ENCODE measurements around the gene PPP1R3G.

The PPP1R3G gene

DNA sequence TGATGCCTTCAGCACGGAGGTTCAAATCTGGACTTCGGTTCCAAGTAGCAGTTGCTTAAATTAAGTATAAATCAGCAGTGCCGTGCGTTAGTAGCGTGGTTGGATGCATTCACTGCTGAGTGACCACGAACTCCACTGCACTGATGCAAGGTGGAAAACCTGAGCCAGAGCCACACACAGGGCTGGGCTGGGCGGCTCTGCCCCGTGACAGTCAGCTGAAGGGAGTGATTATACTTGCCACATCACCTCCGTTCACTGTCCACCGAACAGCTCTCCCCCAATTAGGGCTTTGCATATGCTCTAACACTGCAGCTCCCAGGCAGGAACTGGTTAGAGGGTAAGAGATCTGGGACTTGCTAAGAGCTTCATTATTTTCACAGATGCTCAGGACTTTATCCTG is 22.2 kb downstream of the PPP1R3G start:
- Histone ChIP-seq H3K4me1 (ENCODE audit: control insufficient read depth, insufficient read depth, low read length) (no peaks in the 10 kb centered on the region), H3K27me3 (ENCODE audit: control insufficient read depth, insufficient read depth, low read length) (no peaks in the 10 kb centered on the region), H3K27ac (ENCODE audit: low read depth, low read length) (no peak overlapping the region), H3K4me3 (ENCODE audit: low read depth, low read length) (no peak overlapping the region), H3K36me3 (ENCODE audit: control insufficient read depth, insufficient read depth, low read length) (0 out of 2 replicates have a peak, but pooled peaks cover 5% of the 10 kb centered on the region), H3K9me3 (ENCODE audit: control insufficient read depth, insufficient read depth, low read depth, low read length) (no peaks in the 10 kb centered on the region), H3K9ac (ENCODE audit: low read length) (no peak overlapping the region)

DNA sequence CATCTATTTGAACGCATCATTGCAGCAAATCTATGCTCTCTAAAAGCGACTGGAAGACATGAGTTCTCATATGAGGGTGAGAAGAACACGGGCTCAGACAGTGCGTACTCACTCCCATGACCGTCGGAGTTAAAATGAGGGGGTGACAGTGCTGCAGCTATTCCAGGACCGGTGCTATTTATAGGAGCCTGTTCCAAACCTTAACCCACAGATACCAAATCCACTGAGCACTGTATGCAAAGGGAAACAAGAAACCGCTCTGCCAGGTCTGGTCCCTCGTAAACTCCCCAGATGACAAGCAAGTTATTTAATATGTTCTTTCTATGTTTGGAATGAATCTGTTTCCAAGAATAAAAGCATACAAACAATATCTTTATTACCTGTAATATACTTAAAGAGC is 22.9 kb downstream of the PPP1R3G start:
- Histone ChIP-seq H3K9ac (ENCODE audit: low read length) (no peak overlapping the region), H3K9me3 (ENCODE audit: control insufficient read depth, insufficient read depth, low read depth, low read length) (no peaks in the 10 kb centered on the region), H3K36me3 (ENCODE audit: control insufficient read depth, insufficient read depth, low read length) (0 out of 2 replicates have a peak, but pooled peaks cover 5% of the 10 kb centered on the region), H3K4me1 (ENCODE audit: control insufficient read depth, insufficient read depth, low read length) (no peaks in the 10 kb centered on the region), H3K4me3 (ENCODE audit: low read depth, low read length) (no peak overlapping the region), H3K27me3 (ENCODE audit: control insufficient read depth, insufficient read depth, low read length) (no peaks in the 10 kb centered on the region), H3K27ac (ENCODE audit: low read depth, low read length) (no peak overlapping the region)

- Histone ChIP-seq H3K27ac (ENCODE audit: low read depth, low read length) (no peak overlapping the region), H3K9me3 (ENCODE audit: control insufficient read depth, insufficient read depth, low read depth, low read length) (no peaks in the 10 kb centered on the region), H3K9ac (ENCODE audit: low read length) (no peak overlapping the region), H3K4me3 (ENCODE audit: low read depth, low read length) (no peak overlapping the region), H3K27me3 (ENCODE audit: control insufficient read depth, insufficient read depth, low read length) (no peaks in the 10 kb centered on the region), H3K36me3 (ENCODE audit: control insufficient read depth, insufficient read depth, low read length) (0 out of 2 replicates have a peak, but pooled peaks cover 5% of the 10 kb centered on the region), H3K4me1 (ENCODE audit: control insufficient read depth, insufficient read depth, low read length) (no peaks in the 10 kb centered on the region)
Observed at GRCh38 chr6:5108536-5109150, 23.5 kb downstream of the PPP1R3G start.

DNA sequence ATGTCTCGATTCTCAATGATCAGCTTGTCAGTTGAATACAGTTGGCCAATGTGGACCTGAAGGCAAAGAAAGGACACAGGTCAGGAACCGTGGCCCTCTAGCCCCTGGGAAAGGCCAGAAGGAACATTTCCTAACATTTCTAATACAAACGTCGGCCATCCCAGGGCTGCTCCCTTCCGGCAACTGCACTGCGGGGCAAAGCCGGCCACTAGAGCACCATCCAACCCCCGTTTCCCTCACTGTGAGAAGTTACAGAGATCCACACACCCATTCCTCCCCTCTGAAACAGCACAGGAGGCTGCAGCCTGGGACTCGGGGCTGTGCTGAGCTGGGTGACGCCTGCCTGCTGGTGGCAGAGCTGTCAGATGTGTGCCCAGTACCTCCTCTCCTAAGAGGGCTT is 24.3 kb downstream of the PPP1R3G start:
- H3K9ac ChIP-seq (ENCODE audit: low read length) = no peak overlapping the region
- H3K4me1 ChIP-seq (ENCODE audit: control insufficient read depth, insufficient read depth, low read length) = no peaks in the 10 kb centered on the region
- no peaks in the 10 kb centered on the region for H3K9me3 ChIP-seq (ENCODE audit: control insufficient read depth, insufficient read depth, low read depth, low read length)
- H3K4me3 ChIP-seq (ENCODE audit: low read depth, low read length) = no peak overlapping the region
- 0 out of 2 replicates have a peak, but pooled peaks cover 5% of the 10 kb centered on the region for H3K36me3 ChIP-seq (ENCODE audit: control insufficient read depth, insufficient read depth, low read length)
- no peaks in the 10 kb centered on the region for H3K27me3 ChIP-seq (ENCODE audit: control insufficient read depth, insufficient read depth, low read length)
- no peak overlapping the region for H3K27ac ChIP-seq (ENCODE audit: low read depth, low read length)

GRCh38 chr6:5110246-5110645 is 25.1 kb downstream of the PPP1R3G start:
- no peak overlapping the region for H3K4me3 ChIP-seq (ENCODE audit: low read depth, low read length)
- H3K4me1 ChIP-seq (ENCODE audit: control insufficient read depth, insufficient read depth, low read length) = no peaks in the 10 kb centered on the region
- no peak overlapping the region for H3K9ac ChIP-seq (ENCODE audit: low read length)
- no peak overlapping the region for H3K27ac ChIP-seq (ENCODE audit: low read depth, low read length)
- no peaks in the 10 kb centered on the region for H3K9me3 ChIP-seq (ENCODE audit: control insufficient read depth, insufficient read depth, low read depth, low read length)
- H3K27me3 ChIP-seq (ENCODE audit: control insufficient read depth, insufficient read depth, low read length) = no peaks in the 10 kb centered on the region
- H3K36me3 ChIP-seq (ENCODE audit: control insufficient read depth, insufficient read depth, low read length) = 0 out of 2 replicates have a peak, but pooled peaks cover 5% of the 10 kb centered on the region

DNA sequence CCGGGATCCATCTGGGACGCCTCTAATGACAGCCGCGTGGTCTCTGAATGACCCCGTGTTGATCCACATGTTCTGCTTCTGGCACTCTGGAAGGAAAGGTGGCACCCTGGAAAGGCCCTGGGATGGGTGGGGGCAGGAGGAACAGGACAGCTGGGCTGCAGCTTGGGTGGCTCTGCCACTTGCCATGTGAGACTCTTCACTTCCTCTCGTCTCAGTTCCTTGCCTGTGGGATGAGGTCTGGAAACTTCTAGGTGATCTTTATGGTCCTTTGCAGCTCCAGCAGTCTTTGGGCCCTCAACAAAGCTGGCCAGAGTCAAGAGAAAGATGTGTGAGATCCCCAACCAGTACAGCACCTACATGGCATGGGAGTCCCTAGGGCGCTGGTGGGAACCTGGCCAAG is 26.5 kb downstream of the PPP1R3G start:
- H3K27ac ChIP-seq (ENCODE audit: low read depth, low read length) = no peak overlapping the region
- H3K4me1 ChIP-seq (ENCODE audit: control insufficient read depth, insufficient read depth, low read length) = no peaks in the 10 kb centered on the region
- no peak overlapping the region for H3K9ac ChIP-seq (ENCODE audit: low read length)
- H3K27me3 ChIP-seq (ENCODE audit: control insufficient read depth, insufficient read depth, low read length) = no peaks in the 10 kb centered on the region
- no peaks in the 10 kb centered on the region for H3K9me3 ChIP-seq (ENCODE audit: control insufficient read depth, insufficient read depth, low read depth, low read length)
- no peak overlapping the region for H3K4me3 ChIP-seq (ENCODE audit: low read depth, low read length)
- 0 out of 2 replicates have a peak, but pooled peaks cover 5% of the 10 kb centered on the region for H3K36me3 ChIP-seq (ENCODE audit: control insufficient read depth, insufficient read depth, low read length)

DNA sequence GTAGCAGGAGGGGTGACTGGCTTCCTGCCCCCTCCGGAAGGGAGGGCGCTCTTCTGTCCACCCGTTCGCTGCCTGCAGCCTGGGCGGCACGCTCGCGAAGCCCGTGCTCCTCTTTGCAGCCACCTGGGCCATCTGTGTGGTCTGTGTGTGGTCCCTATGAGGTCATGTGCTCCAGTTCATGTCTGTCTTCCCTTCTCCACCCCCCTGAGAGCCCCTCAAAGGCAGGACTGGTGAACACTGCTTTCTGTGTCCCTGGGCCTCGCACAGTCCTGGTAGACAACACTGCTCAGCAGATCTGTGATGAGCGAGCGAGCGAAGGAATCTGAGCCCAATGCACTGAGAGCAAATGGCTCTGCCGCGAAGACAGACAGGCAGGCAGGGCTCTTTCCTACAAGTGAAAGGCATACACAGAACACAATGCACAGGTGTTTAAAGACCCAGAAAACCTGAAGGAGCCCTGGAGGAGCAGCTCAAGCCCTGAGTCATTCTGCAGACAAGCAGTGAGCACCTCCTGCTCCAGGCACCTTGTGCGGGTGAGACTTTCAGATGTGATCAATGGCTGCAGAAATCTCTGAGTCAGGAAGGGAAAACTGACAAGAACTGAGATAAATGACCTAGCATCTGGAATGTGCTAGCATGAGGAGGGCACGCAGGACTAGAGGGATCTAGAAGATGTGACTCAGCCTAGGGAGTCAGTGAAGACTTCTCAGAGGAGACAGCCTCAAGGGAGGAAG is 27.1 kb downstream of the PPP1R3G start:
- Histone ChIP-seq H3K4me3 (ENCODE audit: low read depth, low read length) (no peak overlapping the region), H3K9me3 (ENCODE audit: control insufficient read depth, insufficient read depth, low read depth, low read length) (no peaks in the 10 kb centered on the region), H3K4me1 (ENCODE audit: control insufficient read depth, insufficient read depth, low read length) (no peaks in the 10 kb centered on the region), H3K36me3 (ENCODE audit: control insufficient read depth, insufficient read depth, low read length) (0 out of 2 replicates have a peak, but pooled peaks cover 5% of the 10 kb centered on the region), H3K27me3 (ENCODE audit: control insufficient read depth, insufficient read depth, low read length) (no peaks in the 10 kb centered on the region), H3K27ac (ENCODE audit: low read depth, low read length) (no peak overlapping the region), H3K9ac (ENCODE audit: low read length) (no peak overlapping the region)

- Histone ChIP-seq H3K4me3 (ENCODE audit: low read depth, low read length) (no peak overlapping the region), H3K9ac (ENCODE audit: low read length) (no peak overlapping the region), H3K36me3 (ENCODE audit: control insufficient read depth, insufficient read depth, low read length) (0 out of 2 replicates have a peak, but pooled peaks cover 5% of the 10 kb centered on the region), H3K27me3 (ENCODE audit: control insufficient read depth, insufficient read depth, low read length) (no peaks in the 10 kb centered on the region), H3K9me3 (ENCODE audit: control insufficient read depth, insufficient read depth, low read depth, low read length) (no peaks in the 10 kb centered on the region), H3K4me1 (ENCODE audit: control insufficient read depth, insufficient read depth, low read length) (no peaks in the 10 kb centered on the region), H3K27ac (ENCODE audit: low read depth, low read length) (no peak overlapping the region)
Observed at GRCh38 chr6:5113096-5113495, 28.0 kb downstream of the PPP1R3G start.

DNA sequence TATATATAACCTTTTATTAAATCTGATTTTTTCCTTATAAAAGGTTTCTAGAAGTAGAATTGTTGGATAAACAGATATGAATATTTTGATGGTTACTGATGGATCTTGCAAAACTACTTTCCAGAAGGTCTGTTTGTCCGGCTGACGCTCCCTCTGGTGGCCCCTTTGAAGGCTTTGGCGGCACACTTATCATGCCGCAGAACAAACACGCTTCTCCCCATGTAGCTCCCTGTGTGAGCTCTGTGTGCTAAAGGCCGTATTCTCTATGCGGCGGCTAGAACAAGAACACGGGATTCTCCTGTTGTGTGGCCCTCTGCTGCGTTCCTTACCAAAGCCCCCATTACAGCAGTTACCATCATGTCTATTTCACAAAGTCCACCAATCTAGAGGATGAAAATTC is 30.0 kb downstream of the PPP1R3G start:
- Histone ChIP-seq H3K27ac (ENCODE audit: low read depth, low read length) (no peak overlapping the region), H3K9me3 (ENCODE audit: control insufficient read depth, insufficient read depth, low read depth, low read length) (no peaks in the 10 kb centered on the region), H3K4me1 (ENCODE audit: control insufficient read depth, insufficient read depth, low read length) (no peaks in the 10 kb centered on the region), H3K9ac (ENCODE audit: low read length) (no peak overlapping the region), H3K36me3 (ENCODE audit: control insufficient read depth, insufficient read depth, low read length) (0 out of 2 replicates have a peak, but pooled peaks cover 5% of the 10 kb centered on the region), H3K27me3 (ENCODE audit: control insufficient read depth, insufficient read depth, low read length) (no peaks in the 10 kb centered on the region), H3K4me3 (ENCODE audit: low read depth, low read length) (no peak overlapping the region)

GRCh38 chr6:5116243-5116991 is 31.3 kb downstream of the PPP1R3G start:
- Histone ChIP-seq H3K9ac (ENCODE audit: low read length) (no peak overlapping the region), H3K4me3 (ENCODE audit: low read depth, low read length) (no peak overlapping the region), H3K27ac (ENCODE audit: low read depth, low read length) (no peak overlapping the region), H3K9me3 (ENCODE audit: control insufficient read depth, insufficient read depth, low read depth, low read length) (0 out of 2 replicates have a peak, but pooled peaks cover 4% of the 10 kb centered on the region), H3K27me3 (ENCODE audit: control insufficient read depth, insufficient read depth, low read length) (no peaks in the 10 kb centered on the region), H3K36me3 (ENCODE audit: control insufficient read depth, insufficient read depth, low read length) (0 out of 2 replicates have a peak, but pooled peaks cover 2% of the 10 kb centered on the region), H3K4me1 (ENCODE audit: control insufficient read depth, insufficient read depth, low read length) (no peaks in the 10 kb centered on the region)
